Body of pancreas (tissue), 4 donors: ENCODE results near the gene RYR3. TPM values are rescaled to one million over a fixed set of nuclear protein-coding genes. Genes with fewer than 3 reads are reported as not detected.

Experiments used
- ATAC-seq: fragments of 150-250 bp; one replicate; pipeline ENCODE4 v1.9.1; 2016
- DNase-seq, 4 donors: peaks; one replicate each; pipeline ENCODE4 v3.0.0-alpha.2; 2019
- H3K27ac ChIP-seq, 4 donors: fragments of 200-600 bp; sonication (generic); 1 replicate in 3 of 4; 2 replicates in 1 of 4; pipeline versions ENCODE4 v1.5.1 to v1.6.1; 2016 to 2019; ENCODE audit warnings: mild to moderate bottlenecking in 1 of 4, mixed read lengths in 1 of 4, moderate library complexity in 1 of 4
- H3K27me3 ChIP-seq, 2 donors: fragments of 200-600 bp; sonication (generic); one replicate each; pipeline ENCODE4 v1.6.0; 2016; ENCODE audit warnings: mild to moderate bottlenecking in 1 of 2
- H3K36me3 ChIP-seq, 2 donors: fragments of 200-600 bp; sonication (generic); replicated peaks in 1 of 2; 2 replicates each; pipeline ENCODE4 v1.5.1; 2016; ENCODE audit warnings: low read depth in 2 of 2; ENCODE audit not compliant: insufficient read depth in 1 of 2
- H3K4me1 ChIP-seq: fragments of 200-600 bp; sonication (generic); one replicate; pipeline ENCODE4 v1.6.0; 2016
- H3K4me3 ChIP-seq, 2 donors: fragments of 200-600 bp; sonication (generic); 1 replicate in 1 of 2; 2 replicates in 1 of 2; pipeline ENCODE4 v1.5.1; 2016 to 2019
- H3K9me3 ChIP-seq, 3 donors: fragments of 200-600 bp; sonication (generic); 1 replicate in 2 of 3; 2 replicates in 1 of 3; pipeline ENCODE4 v1.5.1; 2016
- POLR2A ChIP-seq, 3 donors: fragments of 450-650 bp; IDR thresholded peaks; one replicate each; pipeline ENCODE4 v1.6.1; 2016; ENCODE audit warnings: antibody characterized with exemption in 3 of 3, mild to moderate bottlenecking in 2 of 3
- WGBS, 2 donors: methylation state at CpG; one replicate each; pipeline ENCODE4 v1.1.5; 2017; 5-methylcytosine and 5-hydroxymethylcytosine counted together
- intact Hi-C: fragments of 100-400 bp; cut with DNase I; formaldehyde crosslinking; loops from one replicate; pipeline ENCODE4 v1.15.1; 2023
- total RNA-seq, 2 donors: library from RNA; depleted of rRNA; stranded (reverse); fragments of >200 nt; gene quantifications; one replicate each; pipeline ENCODE4 v1.1.0, GENCODE V29; 2016
- TF ChIP-seq, protein P1 (sequence below), 7 experiments: fragments of 450-650 bp in 4 of 7; fragments of 200-600 bp in 3 of 7; sonication (generic) in 3 of 7; IDR thresholded peaks; one replicate each; pipeline ENCODE4 v1.5.1; 2016 to 2019; ENCODE audit warnings: antibody characterized with exemption in 7 of 7

The RYR3 gene
- total RNA-seq, 2 donors from 2014 or later: 0.26 to 0.66 TPM

DNA sequence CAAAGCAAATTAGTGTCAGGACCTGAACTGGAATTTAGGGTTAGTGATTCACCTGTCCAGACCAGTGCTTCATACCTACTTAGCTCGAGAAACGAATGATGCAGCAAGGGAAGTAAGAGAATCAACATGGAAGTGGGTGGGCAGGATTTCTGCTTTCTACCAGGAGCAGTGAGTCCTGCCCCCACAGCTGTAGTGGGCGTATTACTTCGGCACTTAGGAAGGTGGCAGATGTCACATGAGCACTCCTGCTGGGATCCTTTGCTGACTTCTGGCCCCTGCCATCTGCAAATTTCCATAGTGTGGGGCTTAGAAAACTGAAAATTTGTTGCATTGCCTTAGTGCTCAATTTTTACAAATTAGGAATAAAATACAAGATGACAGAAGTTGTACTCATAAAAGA is 31.2 kb downstream of the RYR3 start:
- no peaks in the 10 kb centered on the region for H3K4me1 ChIP-seq
- no peaks in the 10 kb centered on the region for H3K9me3 ChIP-seq
- no peak for TF ChIP-seq POLR2A (IDR thresholded peaks at IDR 0.05)
- TF ChIP-seq, protein P1, sequence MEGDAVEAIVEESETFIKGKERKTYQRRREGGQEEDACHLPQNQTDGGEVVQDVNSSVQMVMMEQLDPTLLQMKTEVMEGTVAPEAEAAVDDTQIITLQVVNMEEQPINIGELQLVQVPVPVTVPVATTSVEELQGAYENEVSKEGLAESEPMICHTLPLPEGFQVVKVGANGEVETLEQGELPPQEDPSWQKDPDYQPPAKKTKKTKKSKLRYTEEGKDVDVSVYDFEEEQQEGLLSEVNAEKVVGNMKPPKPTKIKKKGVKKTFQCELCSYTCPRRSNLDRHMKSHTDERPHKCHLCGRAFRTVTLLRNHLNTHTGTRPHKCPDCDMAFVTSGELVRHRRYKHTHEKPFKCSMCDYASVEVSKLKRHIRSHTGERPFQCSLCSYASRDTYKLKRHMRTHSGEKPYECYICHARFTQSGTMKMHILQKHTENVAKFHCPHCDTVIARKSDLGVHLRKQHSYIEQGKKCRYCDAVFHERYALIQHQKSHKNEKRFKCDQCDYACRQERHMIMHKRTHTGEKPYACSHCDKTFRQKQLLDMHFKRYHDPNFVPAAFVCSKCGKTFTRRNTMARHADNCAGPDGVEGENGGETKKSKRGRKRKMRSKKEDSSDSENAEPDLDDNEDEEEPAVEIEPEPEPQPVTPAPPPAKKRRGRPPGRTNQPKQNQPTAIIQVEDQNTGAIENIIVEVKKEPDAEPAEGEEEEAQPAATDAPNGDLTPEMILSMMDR (IDR thresholded peaks at IDR 0.05): no peak
- WGBS, 2 donors: 28 to 36% methylated on average over 4 of the region's 4 CpGs
- no peaks in the 10 kb centered on the region for H3K36me3 ChIP-seq
- ATAC-seq (no peak), DNase-seq (no peak)
- intact Hi-C loops: no loop called here
- H3K27ac ChIP-seq: no peak overlapping the region
- H3K4me3 ChIP-seq: no peak overlapping the region
- H3K27me3 ChIP-seq: no peaks in the 10 kb centered on the region

DNA sequence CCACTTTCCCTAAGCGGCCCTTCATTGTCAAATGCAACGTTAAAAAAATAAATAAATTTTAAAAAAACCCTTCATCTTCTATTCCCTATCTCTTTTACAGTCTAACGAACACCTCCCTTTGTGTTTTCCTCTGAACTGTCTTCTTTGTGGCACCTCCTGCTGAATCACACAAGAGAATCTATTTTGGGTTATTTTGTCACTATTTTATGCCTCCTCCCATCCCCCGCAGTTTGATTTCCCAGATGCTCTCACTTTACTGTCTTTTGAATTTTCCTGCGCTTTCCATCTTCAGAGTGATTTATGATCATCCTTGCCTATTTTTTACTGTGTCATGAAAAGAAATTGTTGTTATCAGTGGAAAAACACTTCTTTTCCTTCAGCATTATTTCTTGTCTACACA is 32.5 kb downstream of the RYR3 start:
- intact Hi-C loops: no loop called here
- no peak overlapping the region for H3K27ac ChIP-seq
- DNase-seq (no peak), ATAC-seq (no peak)
- no peak for TF ChIP-seq POLR2A (IDR thresholded peaks at IDR 0.05)
- TF ChIP-seq, protein P1 (IDR thresholded peaks at IDR 0.05): no peak
- H3K9me3 ChIP-seq: no peaks in the 10 kb centered on the region
- H3K36me3 ChIP-seq: no peaks in the 10 kb centered on the region
- H3K4me3 ChIP-seq: no peak overlapping the region
- 54 to 60% methylated on average over 5 of the region's 5 CpGs for WGBS, 2 donors
- no peaks in the 10 kb centered on the region for H3K4me1 ChIP-seq
- H3K27me3 ChIP-seq: no peaks in the 10 kb centered on the region

DNA sequence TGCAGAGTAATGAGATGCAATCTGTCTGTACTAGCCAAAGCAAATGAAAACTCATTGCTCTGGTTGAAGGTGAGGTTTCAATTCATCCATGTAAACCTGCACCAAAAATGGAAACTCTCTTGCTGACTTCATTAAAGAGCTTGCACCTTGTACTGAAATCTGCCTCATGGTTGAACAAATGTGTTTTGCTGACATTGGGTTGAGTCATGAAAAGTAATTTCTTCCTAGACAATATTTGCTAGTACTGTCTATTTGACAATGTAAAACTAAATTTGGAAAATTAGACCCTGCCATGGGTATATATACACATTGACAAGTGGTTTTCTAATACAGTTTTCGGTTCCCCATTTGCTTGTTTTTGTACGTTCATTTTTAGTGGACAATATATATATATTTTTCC is 33.3 kb downstream of the RYR3 start:
- WGBS, 2 donors: 74 to 82% methylated on average over 2 of the region's 2 CpGs
- no peak for ATAC-seq

DNA sequence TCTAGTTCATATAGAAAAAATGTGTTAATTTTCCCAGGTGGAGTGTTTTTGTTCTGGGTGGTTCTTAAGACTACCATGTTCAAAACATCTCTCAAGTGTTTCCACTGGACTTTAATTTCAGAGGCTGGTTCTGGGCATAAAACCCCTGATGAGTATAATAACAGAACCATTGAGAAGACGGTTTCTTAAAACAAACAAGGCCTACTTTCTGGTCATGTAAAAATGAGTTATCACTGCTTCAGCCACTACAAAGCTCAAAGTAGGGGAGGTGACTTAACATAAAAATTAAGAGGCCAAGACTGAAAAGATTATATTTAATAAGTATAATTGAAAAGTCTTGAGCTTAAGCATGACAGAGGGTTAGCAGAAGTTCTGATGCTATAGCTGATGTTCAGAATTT is 33.8 kb downstream of the RYR3 start:
- no peaks in the 10 kb centered on the region for H3K27me3 ChIP-seq
- no peaks in the 10 kb centered on the region for H3K36me3 ChIP-seq
- DNase-seq: no peak
- H3K9me3 ChIP-seq: no peaks in the 10 kb centered on the region
- no peak for ATAC-seq
- H3K27ac ChIP-seq: no peak overlapping the region
- H3K4me3 ChIP-seq: no peak overlapping the region
- TF ChIP-seq POLR2A (IDR thresholded peaks at IDR 0.05): no peak
- TF ChIP-seq, protein P1 (IDR thresholded peaks at IDR 0.05): no peak
- no peaks in the 10 kb centered on the region for H3K4me1 ChIP-seq
- 41 to 66% methylated on average over 1 of the region's 1 CpG for WGBS, 2 donors
- intact Hi-C loops: no loop called here

More for the DNA sequence above, 33.3 kb downstream of the RYR3 start:
- no peaks in the 10 kb centered on the region for H3K36me3 ChIP-seq
- no peak for DNase-seq
- intact Hi-C loops: no loop called here
- no peaks in the 10 kb centered on the region for H3K27me3 ChIP-seq
- H3K4me3 ChIP-seq: no peak overlapping the region
- H3K9me3 ChIP-seq: no peaks in the 10 kb centered on the region
- no peaks in the 10 kb centered on the region for H3K4me1 ChIP-seq
- H3K27ac ChIP-seq: no peak overlapping the region
- TF ChIP-seq POLR2A (IDR thresholded peaks at IDR 0.05): no peak
- TF ChIP-seq, protein P1 (IDR thresholded peaks at IDR 0.05): no peak

DNA sequence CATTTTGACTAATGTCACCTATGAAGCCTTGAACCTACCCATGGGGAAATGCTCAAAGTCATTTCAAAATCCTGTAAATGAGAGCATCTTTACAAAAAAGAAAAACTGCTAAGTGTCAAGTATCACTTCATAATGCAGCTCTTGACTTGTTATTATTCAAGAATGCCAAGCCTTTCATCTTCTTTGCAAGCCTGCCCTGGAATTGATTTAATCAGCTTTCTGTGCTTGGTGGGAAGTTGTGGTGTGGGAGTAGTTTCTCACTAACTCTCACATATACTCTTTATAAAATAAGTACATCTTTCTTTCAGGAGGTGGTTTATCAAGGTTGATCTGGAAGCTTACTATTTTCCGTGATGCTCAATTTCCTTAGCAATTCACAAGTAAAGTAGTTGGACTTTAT is 43.6 kb downstream of the RYR3 start:
- ATAC-seq: no peak
- H3K36me3 ChIP-seq: no peaks in the 10 kb centered on the region
- 74 to 76% methylated on average over 1 of the region's 1 CpG for WGBS, 2 donors
- no peaks in the 10 kb centered on the region for H3K4me1 ChIP-seq
- no peaks in the 10 kb centered on the region for H3K9me3 ChIP-seq
- H3K27me3 ChIP-seq: no peaks in the 10 kb centered on the region
- intact Hi-C loops: no loop called here
- no peak overlapping the region for H3K4me3 ChIP-seq
- no peak for TF ChIP-seq POLR2A (IDR thresholded peaks at IDR 0.05)
- TF ChIP-seq, protein P1 (IDR thresholded peaks at IDR 0.05): no peak
- no peak for DNase-seq
- no peak overlapping the region for H3K27ac ChIP-seq
